H1 (cell line): Measurements from ENCODE around the gene VPS11. TPM values are rescaled to one million over a fixed set of nuclear protein-coding genes. Genes with fewer than 3 reads are reported as not detected.

Source experiments
- CTCF ChIA-PET: fragments of 300-600 bp; sonication (Branson Sonifier 250); formaldehyde crosslinking; loops from one replicate; lab custom pipeline; 2021; ENCODE audit not compliant: partially characterized antibody; lab: Charles Lee
- POLR2A ChIA-PET: fragments of 300-600 bp; sonication (Branson Sonifier 250); formaldehyde crosslinking; loops from one replicate; lab custom pipeline; 2021; ENCODE audit warnings: inconsistent platforms; ENCODE audit not compliant: partially characterized antibody; lab: Charles Lee
- DNase-seq, 2 experiments: peaks; one replicate each; pipeline versions ENCODE4 v3.0.0 to v3.0.0-alpha.2; 2010 to 2022; ENCODE audit warnings: low spot score in 2 of 2, low read depth in 1 of 2, mixed read lengths in 1 of 2
- FAIRE-seq: peaks from 2 replicates; lab custom pipeline; 2011; peaks lifted over from hg19 to GRCh38; lab: Jason Lieb, UNC
- H2AFZ ChIP-seq: 2 replicates; pipeline ENCODE4 v1.8.1; 2012; ENCODE audit warnings: low read length, inconsistent platforms
- H2AK5ac ChIP-seq: 2 replicates; pipeline ENCODE4 v1.6.1; 2013; ENCODE audit warnings: low read depth, low read length
- H2BK120ac ChIP-seq: replicated peaks from 2 replicates; pipeline ENCODE3; 2013; ENCODE audit warnings: low read depth, low read length, inconsistent platforms
- H2BK12ac ChIP-seq: 2 replicates; pipeline ENCODE4 v1.6.1; 2013; ENCODE audit warnings: low read depth, low read length
- H2BK15ac ChIP-seq: 2 replicates; pipeline ENCODE4 v1.6.1; 2013; ENCODE audit warnings: low read length
- H2BK20ac ChIP-seq: 2 replicates; pipeline ENCODE4 v1.6.1; 2013; ENCODE audit warnings: low read length
- H2BK5ac ChIP-seq: 2 replicates; pipeline ENCODE4 v1.6.1; 2013; ENCODE audit warnings: low read depth, low read length
- H3K14ac ChIP-seq: 2 replicates; pipeline ENCODE4 v1.6.1; 2013; ENCODE audit warnings: inconsistent platforms; ENCODE audit not compliant: insufficient read length
- H3K18ac ChIP-seq: 2 replicates; pipeline ENCODE4 v1.6.1; 2013; ENCODE audit warnings: low read length; ENCODE audit errors: extremely low read depth
- H3K23ac ChIP-seq: 2 replicates; pipeline ENCODE4 v1.6.1; 2013; ENCODE audit warnings: inconsistent platforms; ENCODE audit not compliant: insufficient read length
- H3K23me2 ChIP-seq: 2 replicates; pipeline ENCODE4 v1.6.1; 2013; ENCODE audit warnings: low read depth, low read length
- H3K27ac ChIP-seq: 2 replicates; pipeline ENCODE4 v1.6.1; 2011; ENCODE audit warnings: low read depth, low read length, inconsistent platforms
- H3K27me3 ChIP-seq, 4 experiments: replicated peaks in 1 of 4; 1 replicate in 1 of 4; 2 replicates in 3 of 4; pipeline versions ENCODE4 v1.6.1 to v1.8.1; 2011 to 2013; ENCODE audit warnings: low read length in 3 of 4, mild to moderate bottlenecking in 3 of 4, inconsistent platforms in 2 of 4, mixed read lengths in 2 of 4, moderate library complexity in 1 of 4; ENCODE audit not compliant: control insufficient read depth in 3 of 4, insufficient read depth in 3 of 4; ENCODE audit errors: extremely low read depth in 1 of 4
- H3K36me3 ChIP-seq, 4 experiments: 2 replicates each; pipeline versions ENCODE4 v1.6.1 to v1.8.1; 2011 to 2013; ENCODE audit warnings: mild to moderate bottlenecking in 4 of 4, low read length in 3 of 4, moderate library complexity in 2 of 4, control low read depth in 1 of 4, inconsistent platforms in 1 of 4; ENCODE audit not compliant: insufficient read depth in 4 of 4, control insufficient read depth in 2 of 4
- H3K4ac ChIP-seq: replicated peaks from 2 replicates; pipeline ENCODE3; 2013; ENCODE audit warnings: low read length, low read depth, mixed read lengths, inconsistent platforms; ENCODE audit not compliant: insufficient read length
- H3K4me1 ChIP-seq, 4 experiments: replicated peaks in 1 of 4; 1 replicate in 1 of 4; 2 replicates in 3 of 4; pipeline versions ENCODE4 v1.6.1 to v1.8.1; 2011 to 2013; ENCODE audit warnings: low read length in 3 of 4, inconsistent platforms in 2 of 4, mixed read lengths in 1 of 4; ENCODE audit not compliant: insufficient read depth in 4 of 4, control insufficient read depth in 3 of 4
- H3K4me2 ChIP-seq, 2 experiments: 2 replicates each; pipeline versions ENCODE4 v1.6.1 to v1.8.1; 2011 to 2013; ENCODE audit warnings: low read depth in 2 of 2, low read length in 2 of 2, control low read depth in 1 of 2, inconsistent platforms in 1 of 2, mild to moderate bottlenecking in 1 of 2; ENCODE audit not compliant: insufficient read depth in 1 of 2
- H3K4me3 ChIP-seq, 4 experiments: fragments of 200-600, 300-600 bp in 1 of 4; sonication (generic), shearing (Covaris generic), sonication (Bioruptor Twin) in 1 of 4; 2 replicates each; pipeline versions ENCODE4 v1.5.1 to v1.8.1; 2011 to 2016; ENCODE audit warnings: low read length in 4 of 4, low read depth in 3 of 4, control low read depth in 2 of 4, inconsistent platforms in 2 of 4, mild to moderate bottlenecking in 2 of 4, mixed read lengths in 1 of 4, moderate library complexity in 1 of 4; ENCODE audit not compliant: insufficient read depth in 2 of 4; ENCODE audit errors: extremely low read depth in 1 of 4
- H3K56ac ChIP-seq: replicated peaks from 2 replicates; pipeline ENCODE3; 2013; ENCODE audit warnings: low read depth, mild to moderate bottlenecking, mixed read lengths, low read length, inconsistent platforms; ENCODE audit not compliant: insufficient read length
- H3K79me1 ChIP-seq: 2 replicates; pipeline ENCODE4 v1.6.1; 2013; ENCODE audit warnings: low read depth, low read length, control low read depth
- H3K79me2 ChIP-seq, 2 experiments: 2 replicates each; pipeline versions ENCODE4 v1.6.1 to v1.8.1; 2012 to 2013; ENCODE audit warnings: low read length in 2 of 2, mild to moderate bottlenecking in 2 of 2, inconsistent platforms in 1 of 2; ENCODE audit not compliant: insufficient read depth in 2 of 2, control insufficient read depth in 1 of 2
- H3K9ac ChIP-seq, 4 experiments: replicated peaks in 1 of 4; 1 replicate in 1 of 4; 2 replicates in 3 of 4; pipeline versions ENCODE4 v1.6.1 to v1.8.1; 2011 to 2013; ENCODE audit warnings: low read depth in 3 of 4, low read length in 3 of 4, control low read depth in 2 of 4, mild to moderate bottlenecking in 2 of 4, moderate library complexity in 2 of 4, inconsistent platforms in 1 of 4; ENCODE audit errors: extremely low read depth in 1 of 4
- H3K9me3 ChIP-seq, 2 experiments: 2 replicates each; pipeline versions ENCODE4 v1.6.1 to v1.8.1; 2012 to 2013; ENCODE audit warnings: mild to moderate bottlenecking in 2 of 2, moderate library complexity in 2 of 2, control low read depth in 1 of 2, inconsistent platforms in 1 of 2, low read depth in 1 of 2, low read length in 1 of 2, mixed read lengths in 1 of 2; ENCODE audit not compliant: insufficient read depth in 2 of 2
- H4K20me1 ChIP-seq, 2 experiments: replicated peaks in 1 of 2; 2 replicates each; pipeline versions ENCODE3 to v1.8.1; 2011 to 2013; ENCODE audit warnings: inconsistent platforms in 2 of 2, low read length in 2 of 2, mild to moderate bottlenecking in 1 of 2; ENCODE audit not compliant: insufficient read depth in 2 of 2, control insufficient read depth in 1 of 2
- H4K5ac ChIP-seq: 2 replicates; pipeline ENCODE4 v1.6.1; 2013; ENCODE audit warnings: low read length, low read depth, mixed read lengths, inconsistent platforms; ENCODE audit not compliant: insufficient read length
- H4K8ac ChIP-seq: 2 replicates; pipeline ENCODE4 v1.8.0; 2013; ENCODE audit warnings: mild to moderate bottlenecking, moderate library complexity, low read length, inconsistent platforms; ENCODE audit not compliant: insufficient read depth; ENCODE audit errors: extremely low read depth
- H4K91ac ChIP-seq: replicated peaks from 2 replicates; pipeline ENCODE3; 2013; ENCODE audit warnings: low read length, mixed read lengths, inconsistent platforms; ENCODE audit not compliant: insufficient read length
- BCL11A ChIP-seq, 2 experiments: IDR thresholded peaks; one replicate each; pipeline ENCODE4 v1.6.1; 2011; ENCODE audit warnings: low read depth in 2 of 2, low read length in 2 of 2, mild to moderate bottlenecking in 2 of 2
- CBX5 ChIP-seq: fragments of 300-800, 300-1000 bp; sonication (generic); IDR thresholded peaks from 2 replicates; pipeline ENCODE4 v1.7.1; 2016; ENCODE audit warnings: antibody characterized with exemption, low read length, low read depth
- CREB1 ChIP-seq: IDR thresholded peaks from 2 replicates; pipeline ENCODE4 v1.6.1; 2012; ENCODE audit warnings: inconsistent platforms
- CTBP2 ChIP-seq: IDR thresholded peaks from 2 replicates; pipeline ENCODE4 v1.7.0; 2011; ENCODE audit warnings: borderline replicate concordance, mild to moderate bottlenecking, moderate library complexity, mixed read lengths, low read length; ENCODE audit not compliant: insufficient read depth, insufficient read length
- EZH2 ChIP-seq: fragments of 200-600 bp; sonication (generic); IDR thresholded peaks from 2 replicates; pipeline ENCODE4 v1.7.1; 2012; ENCODE audit warnings: low read depth, mild to moderate bottlenecking, moderate library complexity, low read length, inconsistent platforms; ENCODE audit not compliant: severe bottlenecking
- GTF2F1 ChIP-seq: IDR thresholded peaks from 2 replicates; pipeline ENCODE4 v1.6.1; 2012; ENCODE audit warnings: low read depth, low read length, improper control_type of control experiment, borderline replicate concordance
- NANOG ChIP-seq: IDR thresholded peaks from 2 replicates; pipeline ENCODE4 v1.6.1; 2011; ENCODE audit warnings: low read length, low read depth, mild to moderate bottlenecking, inconsistent platforms; ENCODE audit not compliant: insufficient read depth, poor library complexity, severe bottlenecking
- POLR2AphosphoS5 ChIP-seq: IDR thresholded peaks from 2 replicates; pipeline ENCODE4 v1.6.1; 2011; ENCODE audit warnings: low read depth, low read length
- SIN3A ChIP-seq, 2 experiments: IDR thresholded peaks in 1 of 2; conservative IDR thresholded peaks in 1 of 2; 2 replicates each; pipeline ENCODE4 v1.6.1; 2011 to 2012; ENCODE audit warnings: low read length in 2 of 2, improper control_type of control experiment in 1 of 2, low read depth in 1 of 2, mild to moderate bottlenecking in 1 of 2
- SP2 ChIP-seq: IDR thresholded peaks from 2 replicates; pipeline ENCODE4 v1.6.1; 2012; ENCODE audit warnings: mild to moderate bottlenecking, low read length, inconsistent platforms
- SP4 ChIP-seq: IDR thresholded peaks from 2 replicates; pipeline ENCODE4 v1.6.1; 2012; ENCODE audit warnings: low read length, inconsistent platforms
- SRF ChIP-seq: IDR thresholded peaks from 2 replicates; pipeline ENCODE4 v1.6.1; 2011; ENCODE audit warnings: mild to moderate bottlenecking, low read depth, low read length, moderate library complexity
- TAF1 ChIP-seq: IDR thresholded peaks from 2 replicates; pipeline ENCODE4 v1.6.1; 2011; ENCODE audit warnings: mild to moderate bottlenecking, low read depth, low read length
- YY1 ChIP-seq: IDR thresholded peaks from 2 replicates; pipeline ENCODE4 v1.6.1; 2011; ENCODE audit warnings: low read depth, mild to moderate bottlenecking, low read length
- WGBS, 2 experiments: shearing (Covaris generic) in 1 of 2; methylation state at CpG; one replicate each; pipeline versions ENCODE4 v1.1.6 to v1.1.7; 2013 to 2015; ENCODE audit warnings: low lambda C conversion rate in 2 of 2, mixed read lengths in 2 of 2, inconsistent platforms in 1 of 2, low coverage in 1 of 2, missing lambda C conversion rate in 1 of 2; ENCODE audit not compliant: insufficient replicate concordance in 2 of 2, insufficient coverage in 1 of 2, insufficient read length in 1 of 2; ENCODE audit errors: extremely low coverage in 1 of 2, missing lambda C conversion rate in 1 of 2; 5-methylcytosine and 5-hydroxymethylcytosine counted together
- polyA plus RNA-seq, 7 experiments: library from polyadenylated mRNA; depleted of rRNA in 3 of 7; stranded (reverse) in 5 of 7; unstranded in 2 of 7; fragments of >200 nt in 5 of 7; fragments of 200-250 nt in 2 of 7; gene quantifications; 1 replicate in 5 of 7; 2 replicates in 1 of 7; 4 replicates in 1 of 7; pipeline versions ENCODE4 v1.2.1 to v1.2.3, GENCODE V29; 2011 to 2013; ENCODE audit warnings: missing spikeins in 2 of 7, mixed read lengths in 2 of 7
- total RNA-seq: library from RNA; stranded (reverse); fragmentation: NEBNext Ultra II Directional; extraction: Animal tissue kit (Norgen Biotek cat#: 25700); gene quantifications from 2 replicates; pipeline ENCODE4 v1.2.1, GENCODE V29; 2021

Gene VPS11
- total and polyA plus RNA-seq, 2 of the 8 experiments (the other 6 are each of a cell fraction or from before 2014, with no cell fraction given): 13.1 to 15.5 TPM

- 0 out of 2 replicates have a peak overlapping the region, but pooled peaks have one; percentile 58 for H4K8ac ChIP-seq
- H3K79me1 ChIP-seq: peaks cover 15% of the 10 kb centered on the region
- no peak overlapping the region for H3K23ac ChIP-seq
- H4K91ac ChIP-seq: no peak overlapping the region
- H3K27me3 ChIP-seq: no peaks in the 10 kb centered on the region
- H2BK15ac ChIP-seq: no peak overlapping the region
- no peak overlapping the region for H2AFZ ChIP-seq
- no peak overlapping the region for H2BK12ac ChIP-seq
- peaks cover 3 to 16% of the 10 kb centered on the region in 2 experiments for H4K20me1 ChIP-seq
- no peak overlapping the region for H4K5ac ChIP-seq
- H3K27ac ChIP-seq: no peak overlapping the region
- ChIA-PET POLR2A (interaction anchor here (1.6 to 9.7 kb wide), 3 partner anchors 14 to 29 kb away, joined by 5 to 224 read pairs (median 18); partner anchors contain the start of genes HYOU1, RPS25 and TRAPPC4), CTCF (interaction anchor here (0.9 to 1.3 kb wide), 3 partner anchors 19 to 31 kb away, joined by 3 to 4 read pairs (median 3); no protein-coding TSS in a partner anchor)
- FAIRE-seq: no peak
- 88% methylated on average over 2 of the region's 2 CpGs; no CpG with 5 or more reads in 1 of the 2 experiments for WGBS, 2 experiments
- no peak overlapping the region for H3K4me2 ChIP-seq
- no peak overlapping the region for H3K56ac ChIP-seq
- peaks cover 0 to 19% of the 10 kb centered on the region in 2 experiments; a peak in 1 of 4 replicates for H3K79me2 ChIP-seq
- H3K23me2 ChIP-seq: peaks cover 7% of the 10 kb centered on the region; the same call in 1 of the 2 replicates
- H3K4me1 ChIP-seq: peaks cover 6 to 13% (median 10%) of the 10 kb centered on the region in 4 experiments
- H3K18ac ChIP-seq: no peak overlapping the region
- no peak overlapping the region for H3K4me3 ChIP-seq
- H2BK5ac ChIP-seq: no peak overlapping the region; the same call in 1 of the 2 replicates
- no peak overlapping the region for H2BK20ac ChIP-seq
- no peaks in the 10 kb centered on the region for H3K9me3 ChIP-seq
- H3K4ac ChIP-seq: no peak overlapping the region
- H3K14ac ChIP-seq: no peak overlapping the region
- H3K36me3 ChIP-seq: peaks cover 12 to 57% (median 34%) of the 10 kb centered on the region in 4 experiments
- DNase-seq: no peak
- no peak overlapping the region for H2AK5ac ChIP-seq
- H2BK120ac ChIP-seq: no peak overlapping the region
- H3K9ac ChIP-seq: no peak overlapping the region
- TF ChIP-seq BCL11A (IDR thresholded peaks at IDR 0.05; ENCODE audit: low read depth in 2 of 2, low read length in 2 of 2): no peak
- TF ChIP-seq NANOG: no peak
- TF ChIP-seq CREB1: no peak
- no peak for TF ChIP-seq EZH2
- TF ChIP-seq SP2: no peak
- no peak for TF ChIP-seq POLR2AphosphoS5
- TF ChIP-seq YY1: no peak
- TF ChIP-seq CBX5: no peak
- TF ChIP-seq SIN3A (conservative IDR thresholded peaks at IDR 0.05 in 1 of 2, IDR thresholded peaks at IDR 0.05 in 1 of 2; ENCODE audit: low read depth in 1 of 2, low read length in 2 of 2): no peak
- TF ChIP-seq SP4: no peak
- TF ChIP-seq CTBP2: no peak
- TF ChIP-seq SRF: no peak
- TF ChIP-seq GTF2F1: no peak
- no peak for TF ChIP-seq TAF1
Observed at GRCh38 chr11:119026970-119027369, 40.6 kb upstream of the VPS11 start.
